Thyroid gland (tissue), 4 donors: ENCODE measurements around the gene DLL3.

Experiments
- POLR2A ChIP-seq, 2 donors: fragments of 450-650 bp; IDR thresholded peaks; one replicate each; pipeline ENCODE4 v1.6.1; 2017; ENCODE audit warnings: antibody characterized with exemption in 2 of 2, mild to moderate bottlenecking in 2 of 2, moderate library complexity in 1 of 2
- TF ChIP-seq, protein P1 (sequence below), 6 experiments: fragments of 200-600 bp in 3 of 6; fragments of 450-650 bp in 3 of 6; sonication (generic) in 3 of 6; IDR thresholded peaks; one replicate each; pipeline ENCODE4 v1.5.1; 2016 to 2019; ENCODE audit warnings: antibody characterized with exemption in 6 of 6, mild to moderate bottlenecking in 2 of 6, inconsistent platforms in 1 of 6, moderate library complexity in 1 of 6

- TF ChIP-seq, protein P1, sequence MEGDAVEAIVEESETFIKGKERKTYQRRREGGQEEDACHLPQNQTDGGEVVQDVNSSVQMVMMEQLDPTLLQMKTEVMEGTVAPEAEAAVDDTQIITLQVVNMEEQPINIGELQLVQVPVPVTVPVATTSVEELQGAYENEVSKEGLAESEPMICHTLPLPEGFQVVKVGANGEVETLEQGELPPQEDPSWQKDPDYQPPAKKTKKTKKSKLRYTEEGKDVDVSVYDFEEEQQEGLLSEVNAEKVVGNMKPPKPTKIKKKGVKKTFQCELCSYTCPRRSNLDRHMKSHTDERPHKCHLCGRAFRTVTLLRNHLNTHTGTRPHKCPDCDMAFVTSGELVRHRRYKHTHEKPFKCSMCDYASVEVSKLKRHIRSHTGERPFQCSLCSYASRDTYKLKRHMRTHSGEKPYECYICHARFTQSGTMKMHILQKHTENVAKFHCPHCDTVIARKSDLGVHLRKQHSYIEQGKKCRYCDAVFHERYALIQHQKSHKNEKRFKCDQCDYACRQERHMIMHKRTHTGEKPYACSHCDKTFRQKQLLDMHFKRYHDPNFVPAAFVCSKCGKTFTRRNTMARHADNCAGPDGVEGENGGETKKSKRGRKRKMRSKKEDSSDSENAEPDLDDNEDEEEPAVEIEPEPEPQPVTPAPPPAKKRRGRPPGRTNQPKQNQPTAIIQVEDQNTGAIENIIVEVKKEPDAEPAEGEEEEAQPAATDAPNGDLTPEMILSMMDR (IDR thresholded peaks at IDR 0.05), result no peak
- TF ChIP-seq POLR2A (IDR thresholded peaks at IDR 0.05), result no peak
These were observed 18.7 kb downstream of the DLL3 start for GRCh38 chr19:39517432-39517831.
